ENCODE measurements around the gene JAG1. TPM values are rescaled to one million over a fixed set of nuclear protein-coding genes. Genes with fewer than 3 reads are reported as not detected.

JAG1 gene
- polyA plus RNA-seq, 3 donors, result 0.70 to 6.8 (median 0.85) TPM

GRCh38 chr20:10643560-10643873 lies 30.3 kb downstream of the JAG1 start:
- H3K4me3 Mint-ChIP-seq, result no peak overlapping the region
- H3K27ac Mint-ChIP-seq, result peak overlapping the region in 1 of 7 donors; percentile 23
- intact Hi-C loops (cut with micrococcal nuclease), result no loop called here
- H3K4me1 Mint-ChIP-seq, result no peaks in the 10 kb centered on the region
- Histone ChIP-seq H3K9me3 (replicated peaks in 1 of 2; ENCODE audit: control insufficient read depth in 1 of 2, insufficient read depth in 1 of 2, low read length in 2 of 2) (no peaks in the 10 kb centered on the region), H3K36me3 (replicated peaks in 1 of 2; ENCODE audit: control insufficient read depth in 1 of 2, insufficient read depth in 2 of 2, low read length in 2 of 2) (peaks cover 85 to 98% of the 10 kb centered on the region in 2 donors), H2AFZ (ENCODE audit: insufficient read depth, low read depth, low read length, poor library complexity, severe bottlenecking) (no peak overlapping the region), H3K4me1 (ENCODE audit: control insufficient read depth in 1 of 2, insufficient read depth in 2 of 2, low read length in 2 of 2) (no peaks in the 10 kb centered on the region), H3K9ac (ENCODE audit: insufficient read depth, low read length, poor library complexity, severe bottlenecking) (no peak overlapping the region), H3K27me3 (ENCODE audit: control insufficient read depth in 2 of 2, insufficient read depth in 2 of 2, low read length in 2 of 2) (no peaks in the 10 kb centered on the region), H3K4me3 (replicated peaks in 1 of 3; ENCODE audit: low read depth in 2 of 3, low read length in 3 of 3) (no peak overlapping the region), H3K27ac (ENCODE audit: low read depth in 1 of 2, low read length in 2 of 2) (no peak overlapping the region), H3K79me2 (ENCODE audit: insufficient read depth, low read length) (no peaks in the 10 kb centered on the region), H3K4me2 (replicated peaks; ENCODE audit: extremely low read depth, low read length, poor library complexity, severe bottlenecking) (no peak overlapping the region), H4K20me1 (ENCODE audit: insufficient read depth, low read length) (no peaks in the 10 kb centered on the region)
- H3K27me3 Mint-ChIP-seq (ENCODE audit: low read depth in 3 of 3), result peaks cover 0 to 2% (median 2%) of the 10 kb centered on the region in 3 donors
- WGBS (ENCODE audit: insufficient coverage), result 98% methylated on average over 7 of the region's 7 CpGs
- peaks cover 0 to 2% (median 0%) of the 10 kb centered on the region in 7 donors for H3K9me3 Mint-ChIP-seq
- no peak for DNase-seq
- no peak for TF ChIP-seq CTCF (IDR thresholded peaks at IDR 0.05)
- H3K36me3 Mint-ChIP-seq, result peaks cover 92 to 98% of the 10 kb centered on the region in 2 donors

- WGBS (ENCODE audit: insufficient coverage), result 29% methylated on average over 1 of the region's 4 CpGs
- no peak overlapping the region for H2AFZ ChIP-seq (ENCODE audit: insufficient read depth, low read depth, low read length, poor library complexity, severe bottlenecking)
- H3K4me1 ChIP-seq (ENCODE audit: control insufficient read depth in 1 of 2, insufficient read depth in 2 of 2, low read length in 2 of 2), result no peaks in the 10 kb centered on the region
- peaks cover 80 to 98% of the 10 kb centered on the region in 2 donors for H3K36me3 ChIP-seq (replicated peaks in 1 of 2; ENCODE audit: control insufficient read depth in 1 of 2, insufficient read depth in 2 of 2, low read length in 2 of 2)
- Mint-ChIP-seq H3K4me1 (no peaks in the 10 kb centered on the region), H3K27ac (peak overlapping the region in 2 of 7 donors; percentile 23 to 57), H3K36me3 (peaks cover 92 to 98% of the 10 kb centered on the region in 2 donors), H3K9me3 (peaks cover 0 to under 1% (median 0%) of the 10 kb centered on the region in 7 donors), H3K27me3 (ENCODE audit: low read depth in 3 of 3) (peaks cover 0 to 2% (median 0%) of the 10 kb centered on the region in 3 donors), H3K4me3 (no peak overlapping the region)
- no peak overlapping the region for H3K4me2 ChIP-seq (replicated peaks; ENCODE audit: extremely low read depth, low read length, poor library complexity, severe bottlenecking)
- no peaks in the 10 kb centered on the region for H4K20me1 ChIP-seq (ENCODE audit: insufficient read depth, low read length)
- no peaks in the 10 kb centered on the region for H3K9me3 ChIP-seq (replicated peaks in 1 of 2; ENCODE audit: control insufficient read depth in 1 of 2, insufficient read depth in 1 of 2, low read length in 2 of 2)
- no peak for DNase-seq
- H3K27ac ChIP-seq (ENCODE audit: low read depth in 1 of 2, low read length in 2 of 2), result no peak overlapping the region
- H3K27me3 ChIP-seq (ENCODE audit: control insufficient read depth in 2 of 2, insufficient read depth in 2 of 2, low read length in 2 of 2), result no peaks in the 10 kb centered on the region
- no peak overlapping the region for H3K9ac ChIP-seq (ENCODE audit: insufficient read depth, low read length, poor library complexity, severe bottlenecking)
- no peaks in the 10 kb centered on the region for H3K79me2 ChIP-seq (ENCODE audit: insufficient read depth, low read length)
- no peak overlapping the region for H3K4me3 ChIP-seq (replicated peaks in 1 of 3; ENCODE audit: low read depth in 2 of 3, low read length in 3 of 3)
- intact Hi-C loops (cut with micrococcal nuclease), result no loop called here
- no peak for TF ChIP-seq CTCF (IDR thresholded peaks at IDR 0.05)
Measured at GRCh38 chr20:10642856-10643559, 30.8 kb downstream of the JAG1 start.
